OCI-LY1 (cell line): ENCODE results near the gene ACBD7.

ENCODE experiments used
- CTCF ChIP-seq: fragments of 200-600 bp; sonication (generic), shearing (Covaris generic); IDR thresholded peaks from 2 replicates; pipeline ENCODE4 v1.5.1; 2017; ENCODE audit warnings: mild to moderate bottlenecking, antibody characterized with exemption, low read length, moderate library complexity, mixed read lengths
- EZH2 ChIP-seq: fragments of 200-600 bp; sonication (generic), shearing (Covaris generic); IDR thresholded peaks from 2 replicates; pipeline ENCODE4 v1.8.0; 2017; ENCODE audit warnings: borderline replicate concordance, mixed run types, mild to moderate bottlenecking, antibody characterized with exemption, low read length, moderate library complexity, mixed read lengths

- TF ChIP-seq EZH2 (no peak), CTCF (no peak)
Observed at GRCh38 chr10:15121707-15122106, 33.1 kb upstream of the ACBD7 start.
